Renal cortical epithelial cell (primary cell): ENCODE data around the gene UQCRHL. TPM values are rescaled to one million over a fixed set of nuclear protein-coding genes. Genes with fewer than 3 reads are reported as not detected.

Source experiments
- DNase-seq: peaks from one replicate; pipeline ENCODE4 v3.0.0-alpha.2; 2011; ENCODE audit warnings: low read depth
- total RNA-seq: library from RNA; depleted of rRNA; stranded (reverse); fragments of >200 nt; gene quantifications from 2 replicates; pipeline ENCODE4 v1.2.3, GENCODE V29; 2014

Gene UQCRHL
- total RNA-seq, 1 donor from 2014 or later: 1.5 TPM

- DNase-seq: no peak
These were observed 48.3 kb downstream of the UQCRHL start for GRCh38 chr1:15758953-15759661.

- no peak for DNase-seq
These were observed 49.0 kb downstream of the UQCRHL start, which contains the start of gene FBLIM1 for GRCh38 chr1:15758343-15758931. FBLIM1 (plus strand) TSS chr1:15758795; CDS start chr1:15764984, 6,189 bp downstream.

GRCh38 chr1:15757575-15758342 lies 49.7 kb downstream of the UQCRHL start:
- no peak for DNase-seq

Other genes starting within 250 kb of the UQCRHL start
- gene AGMAT, start 222.6 kb downstream of the UQCRHL start, total RNA-seq: 0.99 and 5.6 TPM in 2 replicates
- 8.2 and 33.0 TPM in 2 replicates for gene DDI2, start 190.2 kb downstream of the UQCRHL start, total RNA-seq
- gene PLEKHM2, start 123.3 kb downstream of the UQCRHL start, total RNA-seq: 46.4 and 77.7 TPM in 2 replicates
- gene SLC25A34, start 71.4 kb downstream of the UQCRHL start, total RNA-seq: 0.50 TPM in 1 of 2 replicates, not detected in the other
- gene TMEM82, start 65.2 kb downstream of the UQCRHL start, total RNA-seq: not detected in 2 replicates
- gene FBLIM1, start 48.9 kb downstream of the UQCRHL start, total RNA-seq: 213 and 231 TPM in 2 replicates
- 18.6 and 45.6 TPM in 2 replicates for gene SPEN, start 40.1 kb upstream of the UQCRHL start, total RNA-seq
- 30.4 and 31.9 TPM in 2 replicates for gene ZBTB17, start 168.5 kb upstream of the UQCRHL start, total RNA-seq
- gene SRARP, start 196.6 kb upstream of the UQCRHL start, total RNA-seq: not detected in 2 replicates
- 0.35 TPM in 2 replicates for gene HSPB7, start 210.4 kb upstream of the UQCRHL start, total RNA-seq
- gene CLCNKA, start 214.4 kb upstream of the UQCRHL start, total RNA-seq: 0.20 TPM in 1 of 2 replicates, not detected in the other
- gene CLCNKB, start 236.1 kb upstream of the UQCRHL start, total RNA-seq: 0.35 and 0.60 TPM in 2 replicates